Mucosa of descending colon (tissue), 3 donors: ENCODE results near the gene ARHGAP26. TPM values are rescaled to one million over a fixed set of nuclear protein-coding genes. Genes with fewer than 3 reads are reported as not detected.

Experiments
- ATAC-seq: fragments of 200-7000 bp; cut with Tn5 transposase; one replicate; pipeline ENCODE4 v1.9.1; 2020; ENCODE audit warnings: mild to moderate bottlenecking, moderate library complexity
- DNase-seq, 3 donors: peaks; one replicate each; pipeline ENCODE4 v3.0.0-alpha.2; 2020
- H3K36me3 ChIP-seq: fragments of 200-600 bp; one replicate; pipeline ENCODE4 v1.8.0; 2021; ENCODE audit warnings: low read depth, mild to moderate bottlenecking
- H3K4me1 ChIP-seq: fragments of 200-600 bp; one replicate; pipeline ENCODE4 v1.8.0; 2021; ENCODE audit warnings: low read depth, mild to moderate bottlenecking
- H3K4me3 ChIP-seq: fragments of 200-600 bp; one replicate; pipeline ENCODE4 v1.8.0; 2021; ENCODE audit warnings: mild to moderate bottlenecking
- H3K9me3 ChIP-seq: fragments of 200-600 bp; one replicate; pipeline ENCODE4 v1.8.0; 2021; ENCODE audit warnings: mild to moderate bottlenecking
- CTCF ChIP-seq: fragments of 200-600 bp; IDR thresholded peaks from one replicate; pipeline ENCODE4 v1.8.0; 2022; ENCODE audit warnings: antibody characterized with exemption, mild to moderate bottlenecking
- intact Hi-C, 2 donors: fragments of 100-400 bp; cut with DNase I in 1 of 2; cut with micrococcal nuclease in 1 of 2; formaldehyde crosslinking; loops; one replicate each; pipeline versions ENCODE4 v1.11.0 to v1.11.1; 2022; cut with DNase I, micrococcal nuclease
- total RNA-seq, 3 donors: library from RNA; stranded (reverse); fragmentation: NEBNext Ultra II Directional in 2 of 3; extraction: Animal tissue kit (Norgen Biotek cat#: 25700) in 2 of 3; gene quantifications; one replicate each; pipeline versions ENCODE4 v1.2.1 to v1.2.4, GENCODE V29; 2021 to 2023
- donor health status: DM: no; HTN: no; CAD: no; lungs with moderate emphysema.
- donor health status: DM: no; HTN: no; CAD: no.
- donor health status: DM: no; HTN: yes; CAD: no.

Gene ARHGAP26
- total RNA-seq, 3 donors from 2014 or later: 52.9 to 96.0 (median 67.8) TPM

GRCh38 chr5:143261748-143262392, 491.7 kb downstream of the ARHGAP26 start:
- DNase-seq (no peak), ATAC-seq (no peak)
- intact Hi-C loops: no loop called here
- H3K36me3 ChIP-seq: no peaks in the 10 kb centered on the region
- no peak for TF ChIP-seq CTCF
- peaks cover 2% of the 10 kb centered on the region for H3K9me3 ChIP-seq
- no peaks in the 10 kb centered on the region for H3K4me1 ChIP-seq
- H3K4me3 ChIP-seq: no peak overlapping the region

GRCh38 chr5:143262393-143263174, 492.4 kb downstream of the ARHGAP26 start:
- Histone ChIP-seq H3K9me3 (peaks cover 5% of the 10 kb centered on the region), H3K4me1 (no peaks in the 10 kb centered on the region), H3K36me3 (no peaks in the 10 kb centered on the region), H3K4me3 (no peak overlapping the region)
- no peak for ATAC-seq
- DNase-seq: no peak
- intact Hi-C loops: no loop called here
- TF ChIP-seq CTCF: no peak

- DNase-seq (no peak), ATAC-seq (no peak)
- no peak overlapping the region for H3K4me3 ChIP-seq
- no peaks in the 10 kb centered on the region for H3K4me1 ChIP-seq
- no peak for TF ChIP-seq CTCF
- intact Hi-C loops: no loop called here
- H3K9me3 ChIP-seq: peaks cover 6% of the 10 kb centered on the region
- no peaks in the 10 kb centered on the region for H3K36me3 ChIP-seq
These were observed 493.2 kb downstream of the ARHGAP26 start for GRCh38 chr5:143263272-143263810.

- Histone ChIP-seq H3K36me3 (no peaks in the 10 kb centered on the region), H3K9me3 (peaks cover 6% of the 10 kb centered on the region), H3K4me1 (no peaks in the 10 kb centered on the region), H3K4me3 (no peak overlapping the region)
- TF ChIP-seq CTCF: no peak
- intact Hi-C loops: no loop called here
- DNase-seq: no peak
- ATAC-seq: no peak
These were observed 495.8 kb downstream of the ARHGAP26 start for GRCh38 chr5:143265995-143266394.

GRCh38 chr5:143267186-143267585, 497.0 kb downstream of the ARHGAP26 start:
- TF ChIP-seq CTCF: no peak

More at GRCh38 chr5:143267186-143267585, 497.0 kb downstream of the ARHGAP26 start:
- H3K36me3 ChIP-seq: no peaks in the 10 kb centered on the region
- H3K4me3 ChIP-seq: no peak overlapping the region
- ATAC-seq: no peak
- H3K4me1 ChIP-seq: no peaks in the 10 kb centered on the region
- DNase-seq: no peak
- intact Hi-C loops: no loop called here
- peaks cover 6% of the 10 kb centered on the region for H3K9me3 ChIP-seq
